SK-N-SH (cell line): ENCODE data around the gene SRPRA. TPM values are rescaled to one million over a fixed set of nuclear protein-coding genes. Genes with fewer than 3 reads are reported as not detected.

Experiments
- CTCF ChIA-PET: fragments of 300-600, 350-600 bp; formaldehyde crosslinking; extraction: SDS; loops from one replicate; lab custom pipeline; 2021; lab: Yijun Ruan, JAX
- POLR2A ChIA-PET: fragments of 350-600 bp; sonication (Branson Sonifier 250); formaldehyde crosslinking; extraction: SDS; loops from one replicate; lab custom pipeline; 2020; ENCODE audit warnings: antibody characterized with exemption, inconsistent platforms; lab: Yijun Ruan, JAX
- DNase-seq: peaks from one replicate; pipeline ENCODE4 v3.0.0; 2012
- H2AFZ ChIP-seq: fragments of 200-600 bp; sonication (generic); 2 replicates; pipeline ENCODE4 v1.8.1; 2016; ENCODE audit warnings: antibody characterized with exemption, mild to moderate bottlenecking, low read depth
- H3F3A ChIP-seq: fragments of 200-600 bp; sonication (generic); replicated peaks from 2 replicates; pipeline ENCODE3; 2016; ENCODE audit warnings: antibody characterized with exemption, mild to moderate bottlenecking; ENCODE audit not compliant: insufficient read depth
- H3K27ac ChIP-seq, 2 experiments: fragments of 200-500 bp in 1 of 2; fragments of 200-600 bp in 1 of 2; sonication (Bioruptor generic) in 1 of 2; sonication (generic), shearing (Covaris generic) in 1 of 2; 2 replicates each; pipeline versions ENCODE4 v1.5.1 to v1.6.1; 2014 to 2016; ENCODE audit warnings: low read depth in 2 of 2, inconsistent platforms in 1 of 2, low read length in 1 of 2, mild to moderate bottlenecking in 1 of 2, mixed read lengths in 1 of 2
- H3K27me3 ChIP-seq: fragments of 200-600 bp; sonication (generic), shearing (Covaris generic); 2 replicates; pipeline ENCODE4 v1.6.1; 2016; ENCODE audit warnings: mixed run types; ENCODE audit not compliant: insufficient read depth
- H3K36me3 ChIP-seq, 2 experiments: fragments of 200-500 bp in 1 of 2; fragments of 200-600 bp in 1 of 2; sonication (Bioruptor generic) in 1 of 2; sonication (generic) in 1 of 2; replicated peaks in 1 of 2; 2 replicates each; pipeline versions ENCODE3 to v1.5.1; 2014 to 2016; ENCODE audit warnings: low read length in 1 of 2, mild to moderate bottlenecking in 1 of 2; ENCODE audit not compliant: insufficient read depth in 2 of 2, control insufficient read depth in 1 of 2
- H3K4me1 ChIP-seq, 2 experiments: fragments of 200-500 bp in 1 of 2; fragments of 200-600 bp in 1 of 2; sonication (Bioruptor generic) in 1 of 2; sonication (generic), shearing (Covaris generic) in 1 of 2; 2 replicates each; pipeline versions ENCODE4 v1.5.1 to v1.6.1; 2014 to 2016; ENCODE audit warnings: low read depth in 1 of 2, low read length in 1 of 2, mixed run types in 1 of 2; ENCODE audit not compliant: insufficient read depth in 2 of 2, control insufficient read depth in 1 of 2
- H3K4me2 ChIP-seq: fragments of 200-600 bp; sonication (generic), shearing (Covaris generic); 2 replicates; pipeline ENCODE4 v1.6.1; 2017; ENCODE audit warnings: mixed run types
- H3K4me3 ChIP-seq, 2 experiments: fragments of 200-500 bp in 1 of 2; fragments of 200-600 bp in 1 of 2; sonication (Bioruptor generic) in 1 of 2; sonication (generic), shearing (Covaris generic) in 1 of 2; 2 replicates each; pipeline versions ENCODE4 v1.5.1 to v1.8.1; 2014 to 2016; ENCODE audit warnings: low read depth in 2 of 2, inconsistent platforms in 1 of 2, low read length in 1 of 2, mild to moderate bottlenecking in 1 of 2, mixed read lengths in 1 of 2, moderate library complexity in 1 of 2
- H3K79me2 ChIP-seq: fragments of 200-600 bp; sonication (generic); 2 replicates; pipeline ENCODE4 v1.8.1; 2017; ENCODE audit warnings: mild to moderate bottlenecking; ENCODE audit not compliant: insufficient read depth
- H3K9ac ChIP-seq: fragments of 200-600 bp; sonication (generic); 2 replicates; pipeline ENCODE4 v1.6.1; 2017; ENCODE audit warnings: mixed run types
- H3K9me2 ChIP-seq: fragments of 200-600 bp; sonication (generic); 2 replicates; pipeline ENCODE4 v1.6.1; 2017; ENCODE audit warnings: mixed run types
- H3K9me3 ChIP-seq: fragments of 200-600 bp; sonication (generic); 2 replicates; pipeline ENCODE4 v1.6.1; 2017; ENCODE audit warnings: mixed run types, mild to moderate bottlenecking, moderate library complexity
- H4K20me1 ChIP-seq: fragments of 200-600 bp; sonication (generic); 2 replicates; pipeline ENCODE4 v1.6.1; 2017; ENCODE audit warnings: mild to moderate bottlenecking, mixed run types; ENCODE audit not compliant: insufficient read depth
- ELF1 ChIP-seq: IDR thresholded peaks from 2 replicates; pipeline ENCODE4 v1.4.0; 2012
- FOXM1 ChIP-seq: IDR thresholded peaks from 2 replicates; pipeline ENCODE4 v1.4.0; 2012; ENCODE audit warnings: low read depth, mild to moderate bottlenecking
- GABPA ChIP-seq: IDR thresholded peaks from 2 replicates; pipeline ENCODE4 v1.4.0; 2012; ENCODE audit warnings: low read depth, mild to moderate bottlenecking
- MEF2A ChIP-seq: IDR thresholded peaks from 2 replicates; pipeline ENCODE4 v1.4.0; 2012; ENCODE audit warnings: low read depth, borderline replicate concordance
- MXI1 ChIP-seq: IDR thresholded peaks from 2 replicates; pipeline ENCODE4 v1.6.1; 2012; ENCODE audit warnings: mild to moderate bottlenecking, low read depth, low read length, improper control_type of control experiment
- NFIC ChIP-seq: IDR thresholded peaks from 2 replicates; pipeline ENCODE4 v1.4.0; 2012; ENCODE audit warnings: borderline replicate concordance
- NRF1 ChIP-seq: IDR thresholded peaks from 2 replicates; pipeline ENCODE4 v1.6.1; 2012; ENCODE audit warnings: low read depth, mild to moderate bottlenecking, low read length
- POLR2AphosphoS5 ChIP-seq: IDR thresholded peaks from 2 replicates; pipeline ENCODE4 v1.6.1; 2012; ENCODE audit warnings: low read depth, low read length
- RAD21 ChIP-seq: IDR thresholded peaks from 2 replicates; pipeline ENCODE4 v1.6.1; 2012; ENCODE audit warnings: mild to moderate bottlenecking, low read length
- RCOR1 ChIP-seq: fragments of 150-350 bp; IDR thresholded peaks from 2 replicates; pipeline ENCODE4 v1.6.1; 2017; ENCODE audit warnings: antibody characterized with exemption, low read length
- TCF12 ChIP-seq: IDR thresholded peaks from 2 replicates; pipeline ENCODE4 v1.4.0; 2012
- TEAD4 ChIP-seq: IDR thresholded peaks from 2 replicates; pipeline ENCODE4 v1.4.0; 2012; ENCODE audit warnings: mild to moderate bottlenecking, borderline replicate concordance; ENCODE audit not compliant: insufficient read depth
- USF2 ChIP-seq: fragments of 150-350 bp; IDR thresholded peaks from 2 replicates; pipeline ENCODE4 v1.6.1; 2017; ENCODE audit warnings: antibody characterized with exemption, low read length, low read depth, borderline replicate concordance
- WGBS: methylation state at CpG from one replicate; pipeline ENCODE4 v1.1.6; 2017; ENCODE audit warnings: low lambda C conversion rate; 5-methylcytosine and 5-hydroxymethylcytosine counted together
- polyA plus RNA-seq, 3 experiments: library from polyadenylated mRNA; depleted of rRNA; stranded (reverse); fragments of >200 nt; gene quantifications; 2 replicates each; pipeline ENCODE4 v1.2.3, GENCODE V29; 2012
- TF ChIP-seq, protein P1 (sequence below): IDR thresholded peaks from 2 replicates; pipeline ENCODE4 v1.4.0; 2012; ENCODE audit warnings: low read depth, borderline replicate concordance
- TF ChIP-seq, protein P2 (sequence below): IDR thresholded peaks from 2 replicates; pipeline ENCODE4; 2012
- TF ChIP-seq, protein P3 (sequence below): IDR thresholded peaks from 2 replicates; pipeline ENCODE4 v1.4.0; 2012; ENCODE audit warnings: low read depth, borderline replicate concordance
- TF ChIP-seq, protein P4 (sequence below): fragments of 200-600 bp; sonication (generic); IDR thresholded peaks from 2 replicates; pipeline ENCODE4 v1.6.1; 2017; ENCODE audit warnings: antibody characterized with exemption, mild to moderate bottlenecking, moderate library complexity

SRPRA gene
- polyA plus RNA-seq, 1 of the 3 experiments (the other 2 are of a cell fraction) = 129 TPM

- Histone ChIP-seq H2AFZ (no peak overlapping the region; the same call in 1 of the 2 replicates), H3K4me3 (peak overlapping the region; percentile 72 to 94), H3K4me2 (peak overlapping the region; percentile 99), H3K79me2 (peaks cover 46% of the 10 kb centered on the region), H3K9ac (peak overlapping the region; percentile 89), H3K9me3 (no peaks in the 10 kb centered on the region), H3K27me3 (no peaks in the 10 kb centered on the region), H3F3A (peaks cover 4% of the 10 kb centered on the region), H3K9me2 (no peaks in the 10 kb centered on the region), H3K36me3 (peaks cover 50 to 53% of the 10 kb centered on the region in 2 experiments), H4K20me1 (no peaks in the 10 kb centered on the region), H3K27ac (peak overlapping the region; percentile 87 to 95; a peak in 3 of 4 replicates), H3K4me1 (peaks cover 9 to 12% of the 10 kb centered on the region in 2 experiments)
- DNase-seq = no peak
- ChIA-PET POLR2A (interaction anchor here (0.6 to 2.7 kb wide), 2 partner anchors 14 to 52 kb away, joined by 3 to 12 read pairs; partner anchors contain the start of gene TIRAP), CTCF (interaction anchor here (0.8 kb wide), 1 partner anchor 213 kb away, joined by 3 read pairs; no protein-coding TSS in a partner anchor)
- TF ChIP-seq POLR2AphosphoS5 = peak; percentile 17; the same call in 1 of the 2 replicates
- no peak for TF ChIP-seq RAD21
- WGBS = 67% methylated on average over 6 of the region's 6 CpGs
These were observed 1.0 kb downstream of the SRPRA start for GRCh38 chr11:126267650-126268049.

DNA sequence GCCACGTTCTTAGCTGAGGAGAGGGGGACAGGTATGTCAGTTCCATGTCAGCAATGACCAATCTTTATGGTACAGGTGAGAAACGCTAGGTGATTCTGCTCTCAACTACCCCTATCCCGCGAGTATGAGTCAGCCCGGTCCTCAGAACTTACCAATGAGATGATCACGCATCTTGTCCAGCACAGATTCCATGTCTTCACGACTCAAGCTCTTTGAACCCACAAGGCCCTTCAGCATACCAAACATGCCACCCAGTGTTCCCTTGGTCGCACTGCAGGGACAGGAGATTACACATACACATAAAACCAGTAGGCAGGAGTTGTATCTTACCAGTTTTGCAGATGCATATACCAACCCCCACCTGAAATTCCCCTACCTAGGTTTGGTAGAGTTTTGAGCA, 2.9 kb downstream of the SRPRA start:
- Histone ChIP-seq H3K4me1 (peaks cover 9 to 12% of the 10 kb centered on the region in 2 experiments), H3K9ac (no peak overlapping the region), H3K27ac (no peak overlapping the region), H3F3A (peaks cover 17% of the 10 kb centered on the region), H3K9me3 (no peaks in the 10 kb centered on the region), H4K20me1 (no peaks in the 10 kb centered on the region), H3K27me3 (no peaks in the 10 kb centered on the region), H2AFZ (no peak overlapping the region), H3K4me2 (no peak overlapping the region), H3K4me3 (no peak overlapping the region), H3K79me2 (peaks cover 39% of the 10 kb centered on the region), H3K36me3 (peaks cover 62 to 63% of the 10 kb centered on the region in 2 experiments), H3K9me2 (no peaks in the 10 kb centered on the region)
- ChIA-PET POLR2A (no interaction called here), CTCF (no interaction called here)
- TF ChIP-seq USF2 (no peak), TCF12 (no peak), MEF2A (no peak), RCOR1 (no peak)
- WGBS = 91% methylated on average over 8 of the region's 8 CpGs
- DNase-seq = no peak

GRCh38 chr11:126263489-126263888, 5.2 kb downstream of the SRPRA start:
- Histone ChIP-seq H3K27ac (no peak overlapping the region), H3K9ac (no peak overlapping the region), H4K20me1 (no peaks in the 10 kb centered on the region), H3K4me1 (peaks cover 8 to 9% of the 10 kb centered on the region in 2 experiments), H3K4me3 (no peak overlapping the region), H3K4me2 (no peak overlapping the region), H2AFZ (no peak overlapping the region), H3F3A (peaks cover 26% of the 10 kb centered on the region), H3K36me3 (peaks cover 65 to 70% of the 10 kb centered on the region in 2 experiments), H3K27me3 (no peaks in the 10 kb centered on the region), H3K9me2 (no peaks in the 10 kb centered on the region), H3K79me2 (peaks cover 21% of the 10 kb centered on the region), H3K9me3 (no peaks in the 10 kb centered on the region)
- ChIA-PET CTCF (no interaction called here), POLR2A (no interaction called here)
- 91% methylated on average over 4 of the region's 6 CpGs for WGBS
- DNase-seq = no peak
- TF ChIP-seq TEAD4 (no peak), RAD21 (no peak), FOXM1 (no peak), NFIC (no peak), ELF1 (no peak), NRF1 (no peak), GABPA (no peak), MXI1 (no peak)
- TF ChIP-seq, protein P1, sequence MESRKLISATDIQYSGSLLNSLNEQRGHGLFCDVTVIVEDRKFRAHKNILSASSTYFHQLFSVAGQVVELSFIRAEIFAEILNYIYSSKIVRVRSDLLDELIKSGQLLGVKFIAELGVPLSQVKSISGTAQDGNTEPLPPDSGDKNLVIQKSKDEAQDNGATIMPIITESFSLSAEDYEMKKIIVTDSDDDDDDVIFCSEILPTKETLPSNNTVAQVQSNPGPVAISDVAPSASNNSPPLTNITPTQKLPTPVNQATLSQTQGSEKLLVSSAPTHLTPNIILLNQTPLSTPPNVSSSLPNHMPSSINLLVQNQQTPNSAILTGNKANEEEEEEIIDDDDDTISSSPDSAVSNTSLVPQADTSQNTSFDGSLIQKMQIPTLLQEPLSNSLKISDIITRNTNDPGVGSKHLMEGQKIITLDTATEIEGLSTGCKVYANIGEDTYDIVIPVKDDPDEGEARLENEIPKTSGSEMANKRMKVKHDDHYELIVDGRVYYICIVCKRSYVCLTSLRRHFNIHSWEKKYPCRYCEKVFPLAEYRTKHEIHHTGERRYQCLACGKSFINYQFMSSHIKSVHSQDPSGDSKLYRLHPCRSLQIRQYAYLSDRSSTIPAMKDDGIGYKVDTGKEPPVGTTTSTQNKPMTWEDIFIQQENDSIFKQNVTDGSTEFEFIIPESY = no peak
- TF ChIP-seq, protein P2, sequence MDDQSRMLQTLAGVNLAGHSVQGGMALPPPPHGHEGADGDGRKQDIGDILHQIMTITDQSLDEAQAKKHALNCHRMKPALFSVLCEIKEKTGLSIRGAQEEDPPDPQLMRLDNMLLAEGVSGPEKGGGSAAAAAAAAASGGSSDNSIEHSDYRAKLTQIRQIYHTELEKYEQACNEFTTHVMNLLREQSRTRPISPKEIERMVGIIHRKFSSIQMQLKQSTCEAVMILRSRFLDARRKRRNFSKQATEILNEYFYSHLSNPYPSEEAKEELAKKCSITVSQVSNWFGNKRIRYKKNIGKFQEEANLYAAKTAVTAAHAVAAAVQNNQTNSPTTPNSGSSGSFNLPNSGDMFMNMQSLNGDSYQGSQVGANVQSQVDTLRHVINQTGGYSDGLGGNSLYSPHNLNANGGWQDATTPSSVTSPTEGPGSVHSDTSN = no peak
- TF ChIP-seq, protein P3, sequence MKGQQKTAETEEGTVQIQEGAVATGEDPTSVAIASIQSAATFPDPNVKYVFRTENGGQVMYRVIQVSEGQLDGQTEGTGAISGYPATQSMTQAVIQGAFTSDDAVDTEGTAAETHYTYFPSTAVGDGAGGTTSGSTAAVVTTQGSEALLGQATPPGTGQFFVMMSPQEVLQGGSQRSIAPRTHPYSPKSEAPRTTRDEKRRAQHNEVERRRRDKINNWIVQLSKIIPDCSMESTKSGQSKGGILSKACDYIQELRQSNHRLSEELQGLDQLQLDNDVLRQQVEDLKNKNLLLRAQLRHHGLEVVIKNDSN = no peak
- TF ChIP-seq, protein P4, sequence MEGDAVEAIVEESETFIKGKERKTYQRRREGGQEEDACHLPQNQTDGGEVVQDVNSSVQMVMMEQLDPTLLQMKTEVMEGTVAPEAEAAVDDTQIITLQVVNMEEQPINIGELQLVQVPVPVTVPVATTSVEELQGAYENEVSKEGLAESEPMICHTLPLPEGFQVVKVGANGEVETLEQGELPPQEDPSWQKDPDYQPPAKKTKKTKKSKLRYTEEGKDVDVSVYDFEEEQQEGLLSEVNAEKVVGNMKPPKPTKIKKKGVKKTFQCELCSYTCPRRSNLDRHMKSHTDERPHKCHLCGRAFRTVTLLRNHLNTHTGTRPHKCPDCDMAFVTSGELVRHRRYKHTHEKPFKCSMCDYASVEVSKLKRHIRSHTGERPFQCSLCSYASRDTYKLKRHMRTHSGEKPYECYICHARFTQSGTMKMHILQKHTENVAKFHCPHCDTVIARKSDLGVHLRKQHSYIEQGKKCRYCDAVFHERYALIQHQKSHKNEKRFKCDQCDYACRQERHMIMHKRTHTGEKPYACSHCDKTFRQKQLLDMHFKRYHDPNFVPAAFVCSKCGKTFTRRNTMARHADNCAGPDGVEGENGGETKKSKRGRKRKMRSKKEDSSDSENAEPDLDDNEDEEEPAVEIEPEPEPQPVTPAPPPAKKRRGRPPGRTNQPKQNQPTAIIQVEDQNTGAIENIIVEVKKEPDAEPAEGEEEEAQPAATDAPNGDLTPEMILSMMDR = no peak
